ENCODE measurements around the gene PRKN.

PRKN gene

DNA sequence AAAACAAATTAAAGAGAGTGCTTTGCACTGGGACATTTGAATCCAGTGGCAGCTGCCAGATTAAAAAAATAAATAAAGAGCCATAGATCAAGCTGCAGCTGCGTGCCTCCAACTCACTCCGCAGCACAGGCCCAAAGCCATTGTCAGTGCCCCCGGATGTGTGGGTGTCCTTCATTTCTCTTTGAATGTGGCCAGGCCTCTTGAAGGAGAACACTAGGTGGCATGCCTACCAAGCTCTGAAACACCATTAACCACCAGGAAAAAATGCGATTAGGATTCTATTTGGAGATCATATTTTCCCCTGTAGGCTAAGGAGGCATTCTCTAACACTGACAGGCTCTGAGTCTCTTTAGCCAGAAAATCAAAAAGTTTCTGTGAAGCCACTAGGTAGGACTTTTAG, 549.8 kb downstream of the PRKN start:
- Histone ChIP-seq H3K27ac (ENCODE audit: low read depth, low read length) (no peak overlapping the region), H3K9me3 (ENCODE audit: low read length) (no peaks in the 10 kb centered on the region), H3K9ac (ENCODE audit: low read length) (no peak overlapping the region), H3K36me3 (ENCODE audit: insufficient read depth, low read length) (no peaks in the 10 kb centered on the region), H3K4me1 (ENCODE audit: insufficient read depth, low read length) (no peaks in the 10 kb centered on the region), H3K27me3 (ENCODE audit: control insufficient read depth in 1 of 2, insufficient read depth in 2 of 2, low read length in 2 of 2) (no peaks in the 10 kb centered on the region), H3K4me3 (ENCODE audit: low read depth in 1 of 2, low read length in 2 of 2) (no peak overlapping the region)

DNA sequence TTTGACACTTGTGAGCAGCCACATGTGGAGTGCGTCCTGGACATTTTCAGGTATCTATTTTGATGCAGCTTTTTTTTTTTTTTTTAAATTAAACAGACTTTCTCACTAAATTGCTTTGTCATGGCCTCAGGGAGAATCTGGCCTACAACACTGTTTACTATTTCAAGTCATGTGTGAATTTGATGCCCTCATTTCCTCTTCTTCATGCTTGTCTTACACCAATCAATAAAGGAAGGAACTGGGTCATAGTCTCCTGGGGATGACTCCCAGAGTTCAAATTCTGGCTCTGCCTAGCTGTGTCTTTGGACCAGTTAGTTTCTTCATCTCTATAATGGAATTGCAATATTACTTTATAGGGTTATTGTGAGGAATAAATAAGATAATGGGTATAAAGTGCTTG, 554.1 kb downstream of the PRKN start:
- Histone ChIP-seq H3K9me3 (ENCODE audit: low read length) (no peaks in the 10 kb centered on the region), H3K4me3 (ENCODE audit: low read depth in 1 of 2, low read length in 2 of 2) (no peak overlapping the region), H3K36me3 (ENCODE audit: insufficient read depth, low read length) (no peaks in the 10 kb centered on the region), H3K9ac (ENCODE audit: low read length) (no peak overlapping the region), H3K27me3 (ENCODE audit: control insufficient read depth in 1 of 2, insufficient read depth in 2 of 2, low read length in 2 of 2) (no peaks in the 10 kb centered on the region), H3K4me1 (ENCODE audit: insufficient read depth, low read length) (no peaks in the 10 kb centered on the region), H3K27ac (ENCODE audit: low read depth, low read length) (no peak overlapping the region)

GRCh38 chr6:162165479-162165878, 562.1 kb downstream of the PRKN start:
- no peak overlapping the region for H3K4me3 ChIP-seq (ENCODE audit: low read depth in 1 of 2, low read length in 2 of 2)
- H3K36me3 ChIP-seq (ENCODE audit: insufficient read depth, low read length), result no peaks in the 10 kb centered on the region
- no peaks in the 10 kb centered on the region for H3K9me3 ChIP-seq (ENCODE audit: low read length)
- H3K9ac ChIP-seq (ENCODE audit: low read length), result no peak overlapping the region
- no peaks in the 10 kb centered on the region for H3K27me3 ChIP-seq (ENCODE audit: control insufficient read depth in 1 of 2, insufficient read depth in 2 of 2, low read length in 2 of 2)
- H3K27ac ChIP-seq (ENCODE audit: low read depth, low read length), result no peak overlapping the region
- no peaks in the 10 kb centered on the region for H3K4me1 ChIP-seq (ENCODE audit: insufficient read depth, low read length)

GRCh38 chr6:162157167-162157870, 570.2 kb downstream of the PRKN start:
- H3K4me1 ChIP-seq (ENCODE audit: insufficient read depth, low read length), result no peaks in the 10 kb centered on the region
- no peak overlapping the region for H3K9ac ChIP-seq (ENCODE audit: low read length)
- H3K4me3 ChIP-seq (ENCODE audit: low read depth in 1 of 2, low read length in 2 of 2), result no peak overlapping the region
- no peaks in the 10 kb centered on the region for H3K36me3 ChIP-seq (ENCODE audit: insufficient read depth, low read length)
- H3K9me3 ChIP-seq (ENCODE audit: low read length), result no peaks in the 10 kb centered on the region
- H3K27me3 ChIP-seq (ENCODE audit: control insufficient read depth in 1 of 2, insufficient read depth in 2 of 2, low read length in 2 of 2), result no peaks in the 10 kb centered on the region
- no peak overlapping the region for H3K27ac ChIP-seq (ENCODE audit: low read depth, low read length)

DNA sequence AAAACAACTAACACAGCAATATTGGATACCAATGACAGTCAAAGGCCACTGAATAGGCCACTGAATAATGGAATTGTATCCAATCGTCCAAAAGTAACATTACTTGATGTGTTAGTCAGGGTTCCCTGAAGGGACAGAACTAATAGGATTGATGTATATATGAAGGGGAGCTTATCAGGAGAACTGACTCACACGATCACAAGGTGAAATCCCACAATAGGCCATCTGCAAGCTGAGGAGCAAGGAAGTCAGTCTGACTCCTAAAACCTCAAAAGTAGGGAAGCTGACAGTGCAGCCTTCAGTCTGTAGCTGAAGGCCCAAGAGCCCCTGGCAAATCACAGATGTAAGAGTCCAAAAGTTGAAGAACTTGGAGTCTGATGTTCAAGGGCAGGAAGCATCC, 571.4 kb downstream of the PRKN start:
- Histone ChIP-seq H3K27me3 (ENCODE audit: control insufficient read depth in 1 of 2, insufficient read depth in 2 of 2, low read length in 2 of 2) (no peaks in the 10 kb centered on the region), H3K27ac (ENCODE audit: low read depth, low read length) (no peak overlapping the region), H3K36me3 (ENCODE audit: insufficient read depth, low read length) (no peaks in the 10 kb centered on the region), H3K9me3 (ENCODE audit: low read length) (no peaks in the 10 kb centered on the region), H3K4me1 (ENCODE audit: insufficient read depth, low read length) (no peaks in the 10 kb centered on the region), H3K4me3 (ENCODE audit: low read depth in 1 of 2, low read length in 2 of 2) (no peak overlapping the region), H3K9ac (ENCODE audit: low read length) (no peak overlapping the region)

DNA sequence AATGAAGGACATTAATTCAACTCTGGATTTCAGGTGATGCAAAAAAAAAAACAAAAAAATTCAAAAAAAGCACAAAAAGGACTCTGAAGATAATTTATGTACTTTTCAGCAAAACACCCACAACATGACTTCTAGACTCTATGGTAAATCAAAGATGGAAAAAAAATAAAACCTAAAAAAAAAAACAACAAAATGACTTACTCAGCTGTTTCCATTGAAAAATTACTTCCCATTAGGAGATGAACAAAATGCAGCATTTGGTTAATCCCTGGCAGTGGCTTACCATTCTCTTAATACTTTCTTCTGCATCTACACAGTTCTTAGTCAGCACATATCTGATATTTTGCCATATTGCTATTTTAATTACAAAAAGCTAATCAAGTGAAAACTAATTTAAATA, 572.6 kb downstream of the PRKN start:
- Histone ChIP-seq H3K36me3 (ENCODE audit: insufficient read depth, low read length) (no peaks in the 10 kb centered on the region), H3K4me3 (ENCODE audit: low read depth in 1 of 2, low read length in 2 of 2) (no peak overlapping the region), H3K27ac (ENCODE audit: low read depth, low read length) (no peak overlapping the region), H3K27me3 (ENCODE audit: control insufficient read depth in 1 of 2, insufficient read depth in 2 of 2, low read length in 2 of 2) (no peaks in the 10 kb centered on the region), H3K9ac (ENCODE audit: low read length) (no peak overlapping the region), H3K9me3 (ENCODE audit: low read length) (no peaks in the 10 kb centered on the region), H3K4me1 (ENCODE audit: insufficient read depth, low read length) (no peaks in the 10 kb centered on the region)

DNA sequence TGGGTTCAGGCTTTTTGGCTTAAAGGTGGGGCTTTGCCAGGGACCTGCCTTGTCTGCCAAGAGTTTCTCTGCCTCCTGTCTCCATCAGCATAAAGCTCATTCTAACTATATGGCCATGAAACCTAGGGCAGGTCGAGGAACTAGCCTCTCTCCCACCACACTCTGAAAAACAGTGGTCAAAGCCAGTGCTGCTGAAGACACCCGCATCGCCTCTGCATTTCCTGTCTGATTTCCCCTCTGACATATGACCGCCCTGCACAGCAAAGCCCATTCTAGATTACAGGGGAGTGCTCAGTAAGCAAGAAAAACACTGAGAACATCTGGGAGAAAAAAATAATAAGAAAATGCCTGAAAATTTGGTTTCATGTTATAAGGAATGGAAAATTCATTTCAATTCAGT, 573.6 kb downstream of the PRKN start:
- Histone ChIP-seq H3K4me3 (ENCODE audit: low read depth in 1 of 2, low read length in 2 of 2) (no peak overlapping the region), H3K36me3 (ENCODE audit: insufficient read depth, low read length) (no peaks in the 10 kb centered on the region), H3K27me3 (ENCODE audit: control insufficient read depth in 1 of 2, insufficient read depth in 2 of 2, low read length in 2 of 2) (no peaks in the 10 kb centered on the region), H3K9me3 (ENCODE audit: low read length) (no peaks in the 10 kb centered on the region), H3K4me1 (ENCODE audit: insufficient read depth, low read length) (no peaks in the 10 kb centered on the region), H3K27ac (ENCODE audit: low read depth, low read length) (no peak overlapping the region), H3K9ac (ENCODE audit: low read length) (no peak overlapping the region)

GRCh38 chr6:162153120-162153519, 574.4 kb downstream of the PRKN start:
- Histone ChIP-seq H3K27ac (ENCODE audit: low read depth, low read length) (no peak overlapping the region), H3K4me3 (ENCODE audit: low read depth in 1 of 2, low read length in 2 of 2) (no peak overlapping the region), H3K9ac (ENCODE audit: low read length) (no peak overlapping the region), H3K27me3 (ENCODE audit: control insufficient read depth in 1 of 2, insufficient read depth in 2 of 2, low read length in 2 of 2) (no peaks in the 10 kb centered on the region), H3K4me1 (ENCODE audit: insufficient read depth, low read length) (no peaks in the 10 kb centered on the region), H3K9me3 (ENCODE audit: low read length) (no peaks in the 10 kb centered on the region), H3K36me3 (ENCODE audit: insufficient read depth, low read length) (no peaks in the 10 kb centered on the region)

GRCh38 chr6:162151021-162151665, 576.4 kb downstream of the PRKN start:
- Histone ChIP-seq H3K36me3 (ENCODE audit: insufficient read depth, low read length) (no peaks in the 10 kb centered on the region), H3K4me1 (ENCODE audit: insufficient read depth, low read length) (no peaks in the 10 kb centered on the region), H3K4me3 (ENCODE audit: low read depth in 1 of 2, low read length in 2 of 2) (no peak overlapping the region), H3K27me3 (ENCODE audit: control insufficient read depth in 1 of 2, insufficient read depth in 2 of 2, low read length in 2 of 2) (no peaks in the 10 kb centered on the region), H3K9me3 (ENCODE audit: low read length) (no peaks in the 10 kb centered on the region), H3K27ac (ENCODE audit: low read depth, low read length) (no peak overlapping the region), H3K9ac (ENCODE audit: low read length) (no peak overlapping the region)

DNA sequence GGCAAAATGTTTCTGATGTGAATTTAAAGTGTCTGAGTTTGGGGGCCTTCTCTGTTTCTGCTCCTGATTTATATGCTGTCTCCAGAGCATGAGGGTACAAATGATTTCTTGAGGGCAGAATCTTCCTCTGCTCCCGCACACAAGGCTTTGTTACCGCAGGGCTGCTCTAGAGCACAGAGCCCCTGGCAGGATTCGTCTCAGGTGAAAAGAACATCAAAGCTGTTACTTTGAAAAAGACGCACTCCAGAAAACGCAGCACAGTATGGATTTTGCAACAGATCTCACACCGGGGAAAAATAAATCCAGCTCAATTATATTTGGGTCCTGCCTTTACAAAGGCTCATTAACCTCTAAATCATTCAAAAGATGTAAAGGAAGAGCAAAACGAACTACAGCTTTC, 577.3 kb downstream of the PRKN start:
- no peaks in the 10 kb centered on the region for H3K9me3 ChIP-seq (ENCODE audit: low read length)
- H3K27ac ChIP-seq (ENCODE audit: low read depth, low read length), result no peak overlapping the region
- H3K36me3 ChIP-seq (ENCODE audit: insufficient read depth, low read length), result no peaks in the 10 kb centered on the region
- H3K27me3 ChIP-seq (ENCODE audit: control insufficient read depth in 1 of 2, insufficient read depth in 2 of 2, low read length in 2 of 2), result no peaks in the 10 kb centered on the region
- H3K4me3 ChIP-seq (ENCODE audit: low read depth in 1 of 2, low read length in 2 of 2), result no peak overlapping the region
- no peak overlapping the region for H3K9ac ChIP-seq (ENCODE audit: low read length)
- H3K4me1 ChIP-seq (ENCODE audit: insufficient read depth, low read length), result no peaks in the 10 kb centered on the region

- Histone ChIP-seq H3K4me3 (ENCODE audit: low read depth in 1 of 2, low read length in 2 of 2) (no peak overlapping the region), H3K36me3 (ENCODE audit: insufficient read depth, low read length) (no peaks in the 10 kb centered on the region), H3K9me3 (ENCODE audit: low read length) (no peaks in the 10 kb centered on the region), H3K27ac (ENCODE audit: low read depth, low read length) (no peak overlapping the region), H3K27me3 (ENCODE audit: control insufficient read depth in 1 of 2, insufficient read depth in 2 of 2, low read length in 2 of 2) (no peaks in the 10 kb centered on the region), H3K9ac (ENCODE audit: low read length) (no peak overlapping the region), H3K4me1 (ENCODE audit: insufficient read depth, low read length) (no peaks in the 10 kb centered on the region)
These were observed 577.8 kb downstream of the PRKN start for GRCh38 chr6:162149786-162150185.

GRCh38 chr6:162147805-162148204, 579.8 kb downstream of the PRKN start:
- H3K27me3 ChIP-seq (ENCODE audit: control insufficient read depth in 1 of 2, insufficient read depth in 2 of 2, low read length in 2 of 2), result no peaks in the 10 kb centered on the region
- no peaks in the 10 kb centered on the region for H3K4me1 ChIP-seq (ENCODE audit: insufficient read depth, low read length)
- H3K9me3 ChIP-seq (ENCODE audit: low read length), result no peaks in the 10 kb centered on the region

More at GRCh38 chr6:162147805-162148204, 579.8 kb downstream of the PRKN start:
- Histone ChIP-seq H3K9ac (ENCODE audit: low read length) (no peak overlapping the region), H3K36me3 (ENCODE audit: insufficient read depth, low read length) (no peaks in the 10 kb centered on the region), H3K27ac (ENCODE audit: low read depth, low read length) (no peak overlapping the region), H3K4me3 (ENCODE audit: low read depth in 1 of 2, low read length in 2 of 2) (no peak overlapping the region)
